Measurements from ENCODE around the gene RBM5.

DNA sequence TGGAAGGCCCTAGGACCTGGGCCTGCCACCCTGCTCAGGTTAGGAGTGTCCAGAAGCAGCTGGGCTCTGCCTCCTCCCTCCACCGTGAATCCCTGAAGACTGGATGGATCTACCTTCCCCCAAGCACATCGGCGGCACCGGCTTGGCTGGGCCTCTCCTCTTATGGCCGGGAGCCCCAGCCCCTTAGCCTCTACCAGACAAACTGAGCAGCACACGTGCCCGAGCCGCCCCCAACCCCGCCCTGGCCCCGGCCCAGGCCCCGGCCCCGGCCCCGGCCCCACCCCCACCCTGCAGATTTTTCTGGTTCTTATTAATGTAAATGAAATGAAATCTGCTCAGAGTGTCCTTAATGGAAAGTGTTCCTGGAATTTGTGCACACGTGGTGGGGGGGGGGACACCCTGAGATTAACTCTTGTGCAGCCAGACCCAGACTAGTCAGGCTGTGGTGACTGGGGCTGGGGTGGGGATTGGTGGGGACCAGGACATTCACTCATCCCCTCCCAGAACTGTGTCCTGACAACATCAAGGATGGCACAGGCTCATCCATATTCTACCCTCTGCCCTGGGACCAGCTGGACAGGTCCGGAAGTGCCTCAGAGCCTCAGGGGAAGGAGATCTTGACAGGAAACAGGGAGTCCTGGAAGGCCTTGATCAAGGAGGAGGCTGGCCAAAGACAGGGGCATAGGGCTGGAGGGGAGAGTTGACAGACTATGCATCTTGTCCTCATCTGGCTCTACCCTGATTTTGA lies 35.5 kb downstream of the RBM5 start:
- TF ChIP-seq POLR2A (IDR thresholded peaks at IDR 0.05; ENCODE audit: low read depth) = no peak
- TF ChIP-seq, protein P1, sequence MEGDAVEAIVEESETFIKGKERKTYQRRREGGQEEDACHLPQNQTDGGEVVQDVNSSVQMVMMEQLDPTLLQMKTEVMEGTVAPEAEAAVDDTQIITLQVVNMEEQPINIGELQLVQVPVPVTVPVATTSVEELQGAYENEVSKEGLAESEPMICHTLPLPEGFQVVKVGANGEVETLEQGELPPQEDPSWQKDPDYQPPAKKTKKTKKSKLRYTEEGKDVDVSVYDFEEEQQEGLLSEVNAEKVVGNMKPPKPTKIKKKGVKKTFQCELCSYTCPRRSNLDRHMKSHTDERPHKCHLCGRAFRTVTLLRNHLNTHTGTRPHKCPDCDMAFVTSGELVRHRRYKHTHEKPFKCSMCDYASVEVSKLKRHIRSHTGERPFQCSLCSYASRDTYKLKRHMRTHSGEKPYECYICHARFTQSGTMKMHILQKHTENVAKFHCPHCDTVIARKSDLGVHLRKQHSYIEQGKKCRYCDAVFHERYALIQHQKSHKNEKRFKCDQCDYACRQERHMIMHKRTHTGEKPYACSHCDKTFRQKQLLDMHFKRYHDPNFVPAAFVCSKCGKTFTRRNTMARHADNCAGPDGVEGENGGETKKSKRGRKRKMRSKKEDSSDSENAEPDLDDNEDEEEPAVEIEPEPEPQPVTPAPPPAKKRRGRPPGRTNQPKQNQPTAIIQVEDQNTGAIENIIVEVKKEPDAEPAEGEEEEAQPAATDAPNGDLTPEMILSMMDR (IDR thresholded peaks at IDR 0.05) = no peak
- TF ChIP-seq POLR2AphosphoS5 (IDR thresholded peaks at IDR 0.05) = no peak
- no peak for TF ChIP-seq EP300 (IDR thresholded peaks at IDR 0.05)

Measured in esophagus muscularis mucosa (tissue), 4 donors.